ENCODE results near the gene PLBD2.

DNA sequence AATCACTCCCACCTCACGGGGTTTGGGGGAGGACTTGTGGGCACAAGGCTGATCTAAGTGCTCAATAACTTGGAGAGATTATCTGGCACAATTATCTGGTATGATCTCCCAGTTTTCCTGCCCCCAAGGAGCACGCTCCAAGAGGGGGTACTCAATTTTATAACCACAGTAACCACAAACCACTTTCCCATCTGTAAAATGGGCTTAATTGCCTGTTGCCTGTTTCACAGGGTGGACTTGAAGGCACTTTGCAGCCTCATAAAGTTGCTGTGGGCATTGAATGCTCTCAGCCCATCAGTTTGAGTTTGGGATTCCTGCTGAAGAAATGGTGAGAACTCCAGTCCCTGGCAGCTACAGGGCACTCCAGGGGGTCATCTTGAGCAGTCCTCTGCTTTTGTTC lies 27.9 kb upstream of the PLBD2 start:
- no peak for TF ChIP-seq SIN3A (IDR thresholded peaks at IDR 0.05; ENCODE audit: borderline replicate concordance, insufficient read depth, low read length)
- no peak for TF ChIP-seq POLR2AphosphoS5 (IDR thresholded peaks at IDR 0.05; ENCODE audit: low read depth, low read length)
- TF ChIP-seq, protein P1, sequence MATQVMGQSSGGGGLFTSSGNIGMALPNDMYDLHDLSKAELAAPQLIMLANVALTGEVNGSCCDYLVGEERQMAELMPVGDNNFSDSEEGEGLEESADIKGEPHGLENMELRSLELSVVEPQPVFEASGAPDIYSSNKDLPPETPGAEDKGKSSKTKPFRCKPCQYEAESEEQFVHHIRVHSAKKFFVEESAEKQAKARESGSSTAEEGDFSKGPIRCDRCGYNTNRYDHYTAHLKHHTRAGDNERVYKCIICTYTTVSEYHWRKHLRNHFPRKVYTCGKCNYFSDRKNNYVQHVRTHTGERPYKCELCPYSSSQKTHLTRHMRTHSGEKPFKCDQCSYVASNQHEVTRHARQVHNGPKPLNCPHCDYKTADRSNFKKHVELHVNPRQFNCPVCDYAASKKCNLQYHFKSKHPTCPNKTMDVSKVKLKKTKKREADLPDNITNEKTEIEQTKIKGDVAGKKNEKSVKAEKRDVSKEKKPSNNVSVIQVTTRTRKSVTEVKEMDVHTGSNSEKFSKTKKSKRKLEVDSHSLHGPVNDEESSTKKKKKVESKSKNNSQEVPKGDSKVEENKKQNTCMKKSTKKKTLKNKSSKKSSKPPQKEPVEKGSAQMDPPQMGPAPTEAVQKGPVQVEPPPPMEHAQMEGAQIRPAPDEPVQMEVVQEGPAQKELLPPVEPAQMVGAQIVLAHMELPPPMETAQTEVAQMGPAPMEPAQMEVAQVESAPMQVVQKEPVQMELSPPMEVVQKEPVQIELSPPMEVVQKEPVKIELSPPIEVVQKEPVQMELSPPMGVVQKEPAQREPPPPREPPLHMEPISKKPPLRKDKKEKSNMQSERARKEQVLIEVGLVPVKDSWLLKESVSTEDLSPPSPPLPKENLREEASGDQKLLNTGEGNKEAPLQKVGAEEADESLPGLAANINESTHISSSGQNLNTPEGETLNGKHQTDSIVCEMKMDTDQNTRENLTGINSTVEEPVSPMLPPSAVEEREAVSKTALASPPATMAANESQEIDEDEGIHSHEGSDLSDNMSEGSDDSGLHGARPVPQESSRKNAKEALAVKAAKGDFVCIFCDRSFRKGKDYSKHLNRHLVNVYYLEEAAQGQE (IDR thresholded peaks at IDR 0.05; ENCODE audit: insufficient read depth in 1 of 2, low read depth in 2 of 2, low read length in 2 of 2) = no peak
- no peak for TF ChIP-seq TAF1 (IDR thresholded peaks at IDR 0.05; ENCODE audit: borderline replicate concordance, insufficient read depth, low read length)
